Muscle layer of colon (tissue), 2 donors: Measurements from ENCODE around the gene TEX35.

ENCODE experiments used
- H3K27ac ChIP-seq: one replicate; pipeline ENCODE4 v1.7.0; 2013; ENCODE audit warnings: low read depth, mild to moderate bottlenecking, low read length, moderate library complexity
- H3K27me3 ChIP-seq, 2 donors: one replicate each; pipeline ENCODE4 v1.7.0; 2013; ENCODE audit warnings: low read length in 2 of 2, mild to moderate bottlenecking in 2 of 2; ENCODE audit not compliant: insufficient read depth in 2 of 2, control insufficient read depth in 1 of 2
- H3K36me3 ChIP-seq: one replicate; pipeline ENCODE4 v1.7.0; 2013; ENCODE audit warnings: mild to moderate bottlenecking, low read length; ENCODE audit not compliant: insufficient read depth
- H3K4me1 ChIP-seq: one replicate; pipeline ENCODE4 v1.7.0; 2013; ENCODE audit warnings: mild to moderate bottlenecking, low read length; ENCODE audit not compliant: insufficient read depth
- H3K4me3 ChIP-seq, 2 donors: one replicate each; pipeline ENCODE4 v1.7.0; 2013; ENCODE audit warnings: low read length in 2 of 2, low read depth in 1 of 2, mild to moderate bottlenecking in 1 of 2, moderate library complexity in 1 of 2
- H3K9ac ChIP-seq: one replicate; pipeline ENCODE4 v1.7.0; 2013; ENCODE audit warnings: low read length
- H3K9me3 ChIP-seq: one replicate; pipeline ENCODE4 v1.7.0; 2013; ENCODE audit warnings: mild to moderate bottlenecking, low read length
- donor health status: abdominal sarcoma.
- donor health status: Adenocarcinoma of cecum.

The TEX35 gene

DNA sequence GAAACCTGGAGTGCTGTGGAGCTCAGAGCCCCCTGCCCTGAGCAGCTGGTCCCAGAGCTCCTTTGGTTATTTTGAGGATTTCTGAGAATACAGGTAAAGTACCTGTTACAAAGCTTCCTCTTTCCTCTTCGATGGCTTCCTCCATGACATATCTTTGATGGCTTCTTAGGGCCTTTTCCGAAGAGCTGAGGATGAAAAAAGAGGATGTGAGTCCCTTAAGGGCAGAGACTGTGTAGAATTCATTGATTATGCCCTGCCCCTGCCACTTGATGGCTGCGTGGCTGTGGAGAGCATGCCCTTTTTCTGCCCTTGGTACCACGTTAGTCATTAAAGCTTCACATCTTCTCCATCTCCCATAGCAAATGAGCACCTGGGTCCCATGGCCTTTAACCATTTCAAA lies 14.2 kb downstream of the TEX35 start:
- Histone ChIP-seq H3K9ac (no peak overlapping the region), H3K9me3 (no peaks in the 10 kb centered on the region), H3K36me3 (no peaks in the 10 kb centered on the region), H3K27me3 (no peaks in the 10 kb centered on the region), H3K4me3 (no peak overlapping the region), H3K27ac (no peak overlapping the region), H3K4me1 (no peaks in the 10 kb centered on the region)

DNA sequence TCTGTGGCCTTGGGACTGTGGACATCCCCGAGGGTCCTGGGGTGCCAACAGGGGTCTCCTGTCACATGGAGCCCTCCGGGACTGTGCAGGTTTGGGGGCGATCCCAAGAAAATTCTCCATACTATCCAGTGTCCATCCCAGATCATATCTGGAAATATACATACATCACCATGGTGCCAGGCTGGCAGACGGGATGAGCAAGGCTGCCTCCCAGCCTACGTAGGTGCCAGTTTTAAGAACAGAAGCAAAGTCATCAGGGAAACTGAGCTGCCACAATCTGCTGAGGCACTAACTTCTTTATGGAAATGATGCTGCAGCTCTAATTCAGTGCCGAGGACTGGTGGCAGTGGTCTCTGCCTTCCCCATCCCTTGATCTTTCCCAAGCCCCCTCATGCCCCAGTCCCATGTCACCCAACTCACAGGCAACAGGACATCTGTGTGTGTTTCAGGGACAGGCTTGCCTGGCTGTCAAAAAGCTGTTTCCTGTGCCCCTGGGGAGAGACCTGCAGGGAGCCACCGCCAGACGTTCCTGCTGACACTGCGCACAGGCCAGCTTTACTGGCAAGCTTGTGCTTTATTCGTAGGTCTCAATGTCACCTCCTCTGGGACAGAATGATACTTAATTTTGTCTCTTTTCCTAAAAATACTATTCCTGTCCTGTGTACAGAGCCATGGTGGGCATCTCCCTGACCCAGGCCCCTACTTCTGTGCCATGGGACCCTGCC lies 15.5 kb downstream of the TEX35 start:
- Histone ChIP-seq H3K27me3 (no peaks in the 10 kb centered on the region), H3K36me3 (no peaks in the 10 kb centered on the region), H3K4me1 (no peaks in the 10 kb centered on the region), H3K9me3 (no peaks in the 10 kb centered on the region), H3K4me3 (no peak overlapping the region), H3K27ac (no peak overlapping the region), H3K9ac (no peak overlapping the region)

DNA sequence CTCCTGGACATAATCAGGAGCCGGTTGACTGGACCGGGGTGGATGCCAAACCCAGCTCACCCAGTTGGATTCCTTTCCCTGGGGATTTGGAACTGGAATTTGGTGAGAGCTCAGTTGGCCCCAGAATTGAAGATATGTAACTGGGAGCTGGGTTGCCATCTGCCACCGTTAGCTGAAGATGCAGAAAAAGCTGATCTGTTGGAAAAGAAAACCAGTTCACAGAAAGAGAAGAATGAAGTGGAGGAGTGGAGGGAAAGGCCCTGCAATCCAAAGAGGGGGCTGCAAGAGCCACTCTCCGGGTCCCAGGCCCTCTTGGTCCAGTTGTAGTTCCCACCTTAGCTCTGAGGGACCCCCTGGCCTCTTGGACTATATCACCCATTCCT lies 16.0 kb downstream of the TEX35 start:
- H3K36me3 ChIP-seq, result no peaks in the 10 kb centered on the region
- no peak overlapping the region for H3K9ac ChIP-seq
- no peaks in the 10 kb centered on the region for H3K9me3 ChIP-seq
- H3K27ac ChIP-seq, result no peak overlapping the region
- no peaks in the 10 kb centered on the region for H3K27me3 ChIP-seq
- H3K4me3 ChIP-seq, result no peak overlapping the region
- H3K4me1 ChIP-seq, result no peaks in the 10 kb centered on the region

DNA sequence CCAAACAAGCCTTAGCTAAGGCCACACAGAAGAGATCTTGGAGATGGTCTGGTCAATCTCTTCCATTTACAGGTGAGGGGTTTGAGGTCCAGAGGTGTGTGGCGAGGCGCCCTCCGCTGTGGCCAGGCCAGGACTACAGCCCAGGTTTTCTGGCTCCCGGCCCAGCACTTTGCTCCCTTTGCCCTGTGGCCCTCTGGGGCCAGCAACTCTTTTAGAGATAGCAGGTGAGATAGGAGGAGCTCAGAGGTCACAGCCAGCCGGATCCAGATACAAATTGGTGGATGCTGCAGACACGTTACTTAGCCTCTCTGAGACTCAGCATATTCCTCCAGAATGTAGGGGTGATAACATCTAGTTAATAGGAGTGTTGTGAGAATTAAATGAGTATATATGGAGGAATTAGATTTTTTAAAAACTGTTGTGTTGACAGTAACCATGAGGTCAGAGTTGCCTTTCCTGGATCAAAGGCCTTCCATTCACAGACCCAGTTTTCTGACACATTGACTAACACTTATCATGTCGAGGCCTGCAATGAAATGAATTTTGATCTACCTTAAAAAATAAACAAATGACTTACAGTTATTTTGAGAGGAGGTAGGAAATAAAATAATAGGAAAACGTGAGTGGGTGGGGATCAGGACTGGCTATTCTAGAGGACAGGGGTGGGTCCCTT lies 16.6 kb downstream of the TEX35 start:
- Histone ChIP-seq H3K9me3 (no peaks in the 10 kb centered on the region), H3K4me3 (no peak overlapping the region), H3K27ac (no peak overlapping the region), H3K9ac (no peak overlapping the region), H3K27me3 (no peaks in the 10 kb centered on the region), H3K36me3 (no peaks in the 10 kb centered on the region), H3K4me1 (no peaks in the 10 kb centered on the region)

- no peaks in the 10 kb centered on the region for H3K9me3 ChIP-seq
- no peaks in the 10 kb centered on the region for H3K27me3 ChIP-seq
- no peaks in the 10 kb centered on the region for H3K36me3 ChIP-seq
- H3K4me1 ChIP-seq, result no peaks in the 10 kb centered on the region
- H3K4me3 ChIP-seq, result no peak overlapping the region
- no peak overlapping the region for H3K9ac ChIP-seq
- no peak overlapping the region for H3K27ac ChIP-seq
Measured at GRCh38 chr1:178530037-178530402, 17.1 kb downstream of the TEX35 start.

DNA sequence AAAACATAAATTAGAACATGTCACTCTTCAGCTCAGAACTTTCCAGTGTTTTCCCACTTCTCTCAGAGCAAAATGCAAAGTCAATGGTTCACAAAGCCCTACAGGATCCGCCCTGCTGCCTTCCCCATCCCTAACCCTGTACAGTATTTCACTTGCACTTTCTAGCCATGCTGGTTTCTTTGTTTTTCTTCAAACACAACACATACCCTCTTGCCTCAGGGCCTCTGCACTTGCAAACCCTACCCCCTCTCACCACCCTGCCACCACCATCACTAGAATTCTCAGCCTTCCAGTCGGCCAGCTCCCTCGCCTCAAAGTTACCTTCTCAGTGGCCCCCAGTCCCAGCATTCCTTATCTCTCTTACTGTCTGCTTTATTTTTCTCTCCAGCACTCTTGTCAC lies 17.6 kb downstream of the TEX35 start:
- Histone ChIP-seq H3K4me3 (no peak overlapping the region), H3K27me3 (no peaks in the 10 kb centered on the region), H3K9ac (no peak overlapping the region), H3K4me1 (no peaks in the 10 kb centered on the region), H3K27ac (no peak overlapping the region), H3K36me3 (no peaks in the 10 kb centered on the region), H3K9me3 (no peaks in the 10 kb centered on the region)

GRCh38 chr1:178531887-178532286 lies 19.0 kb downstream of the TEX35 start:
- H3K36me3 ChIP-seq, result no peaks in the 10 kb centered on the region
- no peaks in the 10 kb centered on the region for H3K9me3 ChIP-seq
- H3K27ac ChIP-seq, result no peak overlapping the region
- no peaks in the 10 kb centered on the region for H3K4me1 ChIP-seq
- H3K9ac ChIP-seq, result no peak overlapping the region
- no peak overlapping the region for H3K4me3 ChIP-seq
- H3K27me3 ChIP-seq, result no peaks in the 10 kb centered on the region

- no peak overlapping the region for H3K9ac ChIP-seq
- H3K9me3 ChIP-seq, result no peaks in the 10 kb centered on the region
- no peaks in the 10 kb centered on the region for H3K36me3 ChIP-seq
- no peak overlapping the region for H3K27ac ChIP-seq
- H3K4me3 ChIP-seq, result no peak overlapping the region
- H3K4me1 ChIP-seq, result no peaks in the 10 kb centered on the region
- no peaks in the 10 kb centered on the region for H3K27me3 ChIP-seq
Measured at GRCh38 chr1:178532392-178532791, 19.5 kb downstream of the TEX35 start.

- Histone ChIP-seq H3K4me3 (no peak overlapping the region), H3K27ac (no peak overlapping the region), H3K27me3 (no peaks in the 10 kb centered on the region), H3K4me1 (no peaks in the 10 kb centered on the region), H3K9me3 (no peaks in the 10 kb centered on the region), H3K36me3 (no peaks in the 10 kb centered on the region), H3K9ac (no peak overlapping the region)
Measured at GRCh38 chr1:178533121-178533946, 20.4 kb downstream of the TEX35 start.

DNA sequence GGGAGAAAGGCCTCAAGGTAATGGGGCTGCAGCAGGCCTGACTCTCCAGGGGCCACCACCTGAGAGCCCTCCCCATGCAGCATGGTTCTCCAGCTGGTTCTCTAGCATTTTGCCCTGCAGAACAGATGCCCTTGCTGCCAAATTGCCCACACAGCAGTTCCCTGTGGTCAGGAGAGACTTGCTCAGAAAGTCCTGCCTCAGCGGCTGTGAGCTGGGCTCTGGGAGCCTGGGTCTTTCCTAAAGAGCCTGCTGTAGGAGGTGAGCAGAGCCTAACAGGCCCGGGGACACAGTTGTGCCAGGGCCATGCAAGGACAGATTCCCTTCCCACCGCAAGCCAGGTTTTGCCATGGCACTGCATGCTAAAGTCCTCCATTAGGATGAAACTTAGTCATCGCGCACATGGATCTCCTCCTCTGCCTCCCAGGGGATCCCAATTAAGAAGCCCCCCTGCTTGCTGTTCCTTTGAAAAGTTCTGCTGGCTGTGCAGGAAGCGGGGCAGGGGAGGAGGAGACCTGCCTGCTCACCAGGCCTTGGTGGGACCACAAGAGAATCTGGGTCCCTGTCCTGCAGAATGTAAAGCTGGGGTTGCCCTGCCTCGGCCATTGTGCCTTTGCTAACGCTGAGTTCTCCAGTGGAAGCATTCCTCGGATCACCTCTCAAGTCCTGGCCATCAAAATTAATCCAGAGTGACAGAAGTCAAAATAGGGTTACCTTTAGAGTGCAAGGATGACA lies 21.4 kb downstream of the TEX35 start:
- H3K27me3 ChIP-seq, result no peaks in the 10 kb centered on the region
- H3K9me3 ChIP-seq, result no peaks in the 10 kb centered on the region
- H3K36me3 ChIP-seq, result no peaks in the 10 kb centered on the region
- no peak overlapping the region for H3K4me3 ChIP-seq
- no peaks in the 10 kb centered on the region for H3K4me1 ChIP-seq
- no peak overlapping the region for H3K9ac ChIP-seq
- H3K27ac ChIP-seq, result no peak overlapping the region

DNA sequence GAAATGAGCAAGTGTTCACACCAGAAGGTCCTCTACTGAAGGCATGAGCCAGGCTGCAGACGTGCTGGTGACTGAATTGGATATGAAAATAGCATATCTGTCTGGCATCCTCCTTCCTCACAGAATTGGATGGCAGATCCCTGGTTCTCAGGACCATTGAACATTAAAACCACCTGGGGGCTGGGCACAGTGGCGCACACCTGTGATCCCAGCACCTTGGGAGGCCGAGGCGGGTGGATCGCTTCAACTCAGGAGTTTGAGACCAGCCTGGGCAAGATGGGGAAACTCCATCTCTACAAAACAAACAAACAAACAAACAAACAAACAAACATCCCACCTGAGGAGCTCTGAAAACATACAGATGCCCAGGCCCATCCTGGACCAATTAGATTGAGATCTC lies 23.4 kb downstream of the TEX35 start:
- Histone ChIP-seq H3K36me3 (no peaks in the 10 kb centered on the region), H3K4me3 (no peak overlapping the region), H3K4me1 (no peaks in the 10 kb centered on the region), H3K9me3 (no peaks in the 10 kb centered on the region), H3K9ac (no peak overlapping the region), H3K27me3 (no peaks in the 10 kb centered on the region), H3K27ac (no peak overlapping the region)
